ENCODE results near the gene CAPN1. TPM values are rescaled to one million over a fixed set of nuclear protein-coding genes. Genes with fewer than 3 reads are reported as not detected.

The CAPN1 gene
- total and polyA plus RNA-seq, 2 experiments from 2014 or later = 131 to 156 TPM

DNA sequence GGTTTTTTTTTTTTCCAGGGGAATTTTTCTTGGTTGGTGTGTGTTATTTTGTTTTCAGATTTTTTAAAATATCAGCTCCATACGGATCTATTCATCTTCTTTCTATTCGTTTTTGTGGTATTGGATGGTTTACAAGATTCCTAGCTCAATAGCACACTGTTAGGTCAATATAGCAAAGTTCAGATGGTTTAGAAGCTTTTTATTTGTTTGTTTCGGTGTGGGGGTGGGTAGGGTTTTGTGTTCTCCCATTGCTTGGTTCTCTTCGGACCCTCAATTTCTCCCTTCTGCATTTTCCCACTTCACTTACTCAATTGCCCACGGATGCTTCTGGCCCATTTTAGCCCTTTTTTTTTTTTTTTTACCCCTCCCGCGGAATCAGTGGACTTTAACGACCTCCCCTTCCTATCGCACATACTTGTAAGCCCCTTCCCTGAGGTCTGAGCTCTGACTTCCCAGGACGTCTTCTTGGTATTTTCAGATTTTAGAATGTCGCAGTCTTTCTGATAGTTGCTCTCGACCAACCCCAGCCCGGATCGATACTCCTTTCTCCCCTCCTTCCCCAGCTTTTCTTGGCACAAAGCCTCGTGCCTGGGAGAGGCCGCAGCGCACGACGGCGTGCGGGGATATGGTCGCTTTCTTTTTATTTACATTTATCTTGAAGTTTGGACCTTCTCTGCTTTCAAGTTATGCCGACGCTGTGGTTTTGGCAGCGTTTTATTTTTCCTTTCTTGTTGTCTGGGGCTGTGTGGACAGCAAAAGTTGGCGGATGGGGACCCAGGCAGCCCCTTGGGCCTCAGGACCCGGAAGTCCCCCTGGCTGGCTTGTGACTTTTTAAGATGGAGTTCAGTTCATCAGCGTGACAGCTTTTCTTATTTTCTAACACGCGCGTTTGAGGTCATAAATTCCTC lies 16.1 kb upstream of the CAPN1 start:
- no peaks in the 10 kb centered on the region for H3K36me3 ChIP-seq
- H3K27ac ChIP-seq = no peak overlapping the region
- peaks cover 2% of the 10 kb centered on the region for H3K4me1 ChIP-seq (ENCODE audit: low read depth)
- no peak overlapping the region for H3K4me3 ChIP-seq
- no peaks in the 10 kb centered on the region for H3K9me3 ChIP-seq (ENCODE audit: low read depth)
- DNase-seq (ENCODE audit: low read depth in 1 of 2, low spot score in 1 of 2) = peak in 1 of 2 donors; percentile 23
- TF ChIP-seq, protein P1, sequence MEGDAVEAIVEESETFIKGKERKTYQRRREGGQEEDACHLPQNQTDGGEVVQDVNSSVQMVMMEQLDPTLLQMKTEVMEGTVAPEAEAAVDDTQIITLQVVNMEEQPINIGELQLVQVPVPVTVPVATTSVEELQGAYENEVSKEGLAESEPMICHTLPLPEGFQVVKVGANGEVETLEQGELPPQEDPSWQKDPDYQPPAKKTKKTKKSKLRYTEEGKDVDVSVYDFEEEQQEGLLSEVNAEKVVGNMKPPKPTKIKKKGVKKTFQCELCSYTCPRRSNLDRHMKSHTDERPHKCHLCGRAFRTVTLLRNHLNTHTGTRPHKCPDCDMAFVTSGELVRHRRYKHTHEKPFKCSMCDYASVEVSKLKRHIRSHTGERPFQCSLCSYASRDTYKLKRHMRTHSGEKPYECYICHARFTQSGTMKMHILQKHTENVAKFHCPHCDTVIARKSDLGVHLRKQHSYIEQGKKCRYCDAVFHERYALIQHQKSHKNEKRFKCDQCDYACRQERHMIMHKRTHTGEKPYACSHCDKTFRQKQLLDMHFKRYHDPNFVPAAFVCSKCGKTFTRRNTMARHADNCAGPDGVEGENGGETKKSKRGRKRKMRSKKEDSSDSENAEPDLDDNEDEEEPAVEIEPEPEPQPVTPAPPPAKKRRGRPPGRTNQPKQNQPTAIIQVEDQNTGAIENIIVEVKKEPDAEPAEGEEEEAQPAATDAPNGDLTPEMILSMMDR (IDR thresholded peaks at IDR 0.05; ENCODE audit: low read depth, low read length) = no peak
- no peaks in the 10 kb centered on the region for H3K27me3 ChIP-seq

- H3K9me3 ChIP-seq (ENCODE audit: low read depth) = no peaks in the 10 kb centered on the region
- no peaks in the 10 kb centered on the region for H3K36me3 ChIP-seq
- H3K4me3 ChIP-seq = no peak overlapping the region
- TF ChIP-seq, protein P1 (IDR thresholded peaks at IDR 0.05; ENCODE audit: low read depth, low read length) = no peak
- H3K27ac ChIP-seq = no peak overlapping the region
- no peak for DNase-seq (ENCODE audit: low read depth in 1 of 2, low spot score in 1 of 2)
- H3K4me1 ChIP-seq (ENCODE audit: low read depth) = peaks cover 5% of the 10 kb centered on the region
- no peaks in the 10 kb centered on the region for H3K27me3 ChIP-seq
Observed at GRCh38 chr11:65166893-65167292, 14.8 kb upstream of the CAPN1 start.

- H3K36me3 ChIP-seq = no peaks in the 10 kb centered on the region
- TF ChIP-seq, protein P1 (IDR thresholded peaks at IDR 0.05; ENCODE audit: low read depth, low read length) = no peak
- peaks cover 5% of the 10 kb centered on the region for H3K4me1 ChIP-seq (ENCODE audit: low read depth)
- H3K27me3 ChIP-seq = no peaks in the 10 kb centered on the region
- no peak overlapping the region for H3K27ac ChIP-seq
- H3K4me3 ChIP-seq = no peak overlapping the region
- no peaks in the 10 kb centered on the region for H3K9me3 ChIP-seq (ENCODE audit: low read depth)
- no peak for DNase-seq (ENCODE audit: low read depth in 1 of 2, low spot score in 1 of 2)
Observed at GRCh38 chr11:65167656-65168055, 14.1 kb upstream of the CAPN1 start.

- no peaks in the 10 kb centered on the region for H3K27me3 ChIP-seq
- H3K27ac ChIP-seq = no peak overlapping the region
- H3K36me3 ChIP-seq = no peaks in the 10 kb centered on the region
- DNase-seq (ENCODE audit: low read depth in 1 of 2, low spot score in 1 of 2) = peak in 1 of 2 donors; percentile 69
- H3K4me1 ChIP-seq (ENCODE audit: low read depth) = peaks cover 5% of the 10 kb centered on the region
- TF ChIP-seq, protein P1 (IDR thresholded peaks at IDR 0.05; ENCODE audit: low read depth, low read length) = no peak
- no peak overlapping the region for H3K4me3 ChIP-seq
- no peaks in the 10 kb centered on the region for H3K9me3 ChIP-seq (ENCODE audit: low read depth)
Observed at GRCh38 chr11:65169164-65169641, 12.5 kb upstream of the CAPN1 start.

DNA sequence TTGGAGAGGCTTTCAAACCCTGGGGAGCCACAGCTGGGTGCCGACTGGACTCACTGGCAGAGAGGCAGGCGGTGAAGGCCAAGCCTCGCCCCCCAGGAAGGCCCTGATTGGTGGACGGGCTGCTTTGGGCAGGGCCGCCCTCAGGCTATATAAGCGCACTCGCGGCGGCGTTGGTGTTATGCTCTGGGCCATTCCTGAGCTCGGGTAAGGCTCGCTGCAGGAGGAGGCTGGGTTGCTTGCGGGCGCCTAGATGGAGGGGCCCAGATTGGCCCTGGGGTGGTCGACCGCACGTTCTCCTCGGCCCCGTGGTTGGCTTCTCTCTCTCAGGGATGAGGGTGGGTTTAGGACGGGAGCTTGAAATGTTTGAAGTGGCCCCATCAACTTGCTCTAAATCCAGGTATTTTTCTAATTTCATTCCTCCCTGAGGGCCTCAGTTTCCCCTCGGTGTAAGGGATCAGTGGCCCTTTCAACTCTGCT lies 11.6 kb upstream of the CAPN1 start, which contains the start of gene SPDYC:
Gene SPDYC, plus strand, starts transcription at position 176 of the 477 bp plus-strand sequence. CDS start 1,125 bp downstream, outside the sequence.
- no peaks in the 10 kb centered on the region for H3K36me3 ChIP-seq
- H3K27ac ChIP-seq = no peak within 1 kb of the TSS
- no peak for DNase-seq (ENCODE audit: low read depth in 1 of 2, low spot score in 1 of 2)
- no peak within 1 kb of the TSS for H3K4me3 ChIP-seq
- no peaks in the 10 kb centered on the region for H3K9me3 ChIP-seq (ENCODE audit: low read depth)
- TF ChIP-seq, protein P1 (IDR thresholded peaks at IDR 0.05; ENCODE audit: low read depth, low read length) = no peak
- no peaks in the 10 kb centered on the region for H3K27me3 ChIP-seq
- peaks cover 5% of the 10 kb centered on the region for H3K4me1 ChIP-seq (ENCODE audit: low read depth)
